Measurements from ENCODE around the gene SYN1.

SYN1 gene

DNA sequence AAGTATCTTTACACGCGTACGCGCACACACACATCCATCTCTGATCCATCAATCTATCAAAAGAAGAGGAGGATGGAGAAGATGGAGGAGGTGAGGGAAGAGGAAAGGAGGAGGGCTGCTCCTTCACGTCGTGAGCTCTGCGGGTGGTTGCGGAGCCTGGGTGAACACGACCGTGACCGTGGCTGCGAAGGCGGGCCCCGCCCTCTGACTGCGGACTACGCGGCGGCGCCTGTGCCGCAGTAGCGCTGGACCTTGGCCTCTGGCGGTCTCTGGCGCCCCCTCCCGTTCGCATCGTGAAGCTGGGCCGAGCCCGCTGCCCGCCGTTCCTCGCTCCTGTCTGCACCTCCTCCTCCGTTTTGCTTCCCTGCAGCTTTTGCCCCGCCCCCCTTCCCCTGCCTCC lies 96.4 kb downstream of the SYN1 start:
- DNase-seq (ENCODE audit: low read depth in 2 of 2): peak; percentile 58 to 62

Data from stimulated activated CD8-positive, alpha-beta memory T cell treated with anti-CD3 and anti-CD28 coated beads, Interleukin-2, amount 100 ng/mL, for 1 hour (primary cell).